AG08395 (cell line): ENCODE measurements around the gene SPRR2B.
"Not testable (repeated sequence)": the region's sequence is repeated elsewhere in the genome, so short reads cannot be mapped to it uniquely, and the experiment has no call there.

Source experiments
- DNase-seq: peaks from one replicate; pipeline ENCODE4 v3.0.0; 2012; ENCODE audit warnings: mixed read lengths, low spot score

Gene SPRR2B

GRCh38 chr1:153071511-153071910, at the start of gene SPRR2B:
TSS of gene SPRR2B (minus strand) at chr1:153071611. CDS start at chr1:153070839, 772 bp downstream.
- DNase-seq = no peak

- no peak for DNase-seq
Measured at GRCh38 chr1:153120945-153121344, 49.5 kb upstream of the SPRR2B start.

GRCh38 chr1:153119491-153119971, 48.1 kb upstream of the SPRR2B start:
- no peak for DNase-seq

- DNase-seq = not testable (repeated sequence)
Measured at GRCh38 chr1:153115264-153115663, 43.9 kb upstream of the SPRR2B start.

GRCh38 chr1:153113416-153113815, 42.0 kb upstream of the SPRR2B start, which contains the start of gene SPRR2F:
TSS of gene SPRR2F (minus strand) at chr1:153113516. CDS start at chr1:153112733, 783 bp downstream.
- DNase-seq = no peak

- not testable (repeated sequence) for DNase-seq
Measured at GRCh38 chr1:153112454-153112853, 41.0 kb upstream of the SPRR2B start.

GRCh38 chr1:153100245-153100644, 28.8 kb upstream of the SPRR2B start:
- DNase-seq = no peak

GRCh38 chr1:153099461-153100045, 28.1 kb upstream of the SPRR2B start:
- DNase-seq = no peak

- DNase-seq = no peak
Measured at GRCh38 chr1:153095764-153096163, 24.4 kb upstream of the SPRR2B start.

GRCh38 chr1:153094426-153094825, 23.0 kb upstream of the SPRR2B start, which contains the start of gene SPRR2E:
TSS of gene SPRR2E (minus strand) at chr1:153094526. CDS start at chr1:153093751, 775 bp downstream.
- DNase-seq = no peak

- DNase-seq = no peak
Measured at GRCh38 chr1:153087652-153088051, 16.2 kb upstream of the SPRR2B start.

GRCh38 chr1:153081736-153082135, 10.3 kb upstream of the SPRR2B start:
- no peak for DNase-seq

GRCh38 chr1:153072806-153073726, 1.7 kb upstream of the SPRR2B start:
- no peak for DNase-seq

- DNase-seq = no peak
Measured at GRCh38 chr1:153070243-153070642, 1.2 kb downstream of the SPRR2B start.

GRCh38 chr1:153058826-153059784, 12.3 kb downstream of the SPRR2B start:
- DNase-seq = no peak

GRCh38 chr1:153058154-153058553, 13.3 kb downstream of the SPRR2B start:
- DNase-seq = no peak

- no peak for DNase-seq
Measured at GRCh38 chr1:153057375-153057774, 14.0 kb downstream of the SPRR2B start, which contains the start of gene SPRR2A. TSS of gene SPRR2A (minus strand) at chr1:153057512. CDS start at chr1:153056735, 777 bp downstream.

- DNase-seq = not testable (repeated sequence)
Measured at GRCh38 chr1:153056111-153056510, 15.3 kb downstream of the SPRR2B start.

GRCh38 chr1:153049211-153049610, 22.2 kb downstream of the SPRR2B start:
- no peak for DNase-seq

GRCh38 chr1:153040950-153041631, 30.3 kb downstream of the SPRR2B start, which contains the start of gene SPRR2D:
TSS of gene SPRR2D (minus strand) at chr1:153041120. CDS start at chr1:153040346, 774 bp downstream.
- no peak for DNase-seq

GRCh38 chr1:153035211-153035610, 36.2 kb downstream of the SPRR2B start:
- DNase-seq = no peak
